GM18861 (cell line): ENCODE measurements around the gene CDKN2C.
A peak's percentile ranks its signal among the peaks of the same experiment; 100 is the strongest.
"Not testable (repeated sequence)": the region's sequence is repeated elsewhere in the genome, so short reads cannot be mapped to it uniquely, and the experiment has no call there.

Source experiments
- ATAC-seq: cut with Tn5 transposase; IDR thresholded peaks from one replicate; pipeline ENCODE4 v1.9.1; 2021; ENCODE audit not compliant: unreplicated experiment

The CDKN2C gene

DNA sequence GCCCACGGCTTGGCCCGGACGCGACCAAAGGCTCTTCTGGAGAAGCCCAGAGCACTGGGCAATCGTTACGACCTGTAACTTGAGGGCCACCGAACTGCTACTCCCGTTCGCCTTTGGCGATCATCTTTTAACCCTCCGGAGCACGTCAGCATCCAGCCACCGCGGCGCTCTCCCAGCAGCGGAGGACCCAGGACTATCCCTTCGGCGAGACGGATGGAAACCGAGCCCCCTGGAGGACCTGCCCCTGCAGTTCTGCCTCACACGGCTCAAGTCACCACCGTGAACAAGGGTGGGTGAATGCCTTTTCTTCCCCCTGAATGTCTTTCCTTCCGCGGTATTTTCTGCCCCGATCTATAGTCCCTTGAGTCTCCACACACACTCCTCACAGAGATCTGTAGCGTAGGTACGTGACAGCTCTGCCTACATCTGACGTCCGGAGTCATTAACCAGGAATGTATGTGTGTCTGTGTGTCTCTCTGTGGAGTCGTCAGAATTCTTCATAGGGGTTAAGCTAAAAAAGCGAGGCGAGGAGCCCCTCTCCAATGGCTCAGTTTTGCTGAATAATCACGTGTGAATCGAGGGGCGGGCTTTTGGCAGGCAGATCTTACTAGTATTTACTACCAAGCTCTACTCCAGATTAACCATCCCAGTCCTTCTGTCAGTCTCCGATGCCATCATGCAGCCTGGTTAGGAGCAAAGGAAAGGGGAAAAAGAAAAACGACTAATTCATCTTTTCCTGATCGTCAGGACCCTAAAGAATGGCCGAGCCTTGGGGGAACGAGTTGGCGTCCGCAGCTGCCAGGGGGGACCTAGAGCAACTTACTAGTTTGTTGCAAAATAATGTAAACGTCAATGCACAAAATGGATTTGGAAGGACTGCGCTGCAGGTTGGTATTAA, at the start of gene CDKN2C:
TSS of gene CDKN2C (plus strand) at position 635 of the 898 bp plus-strand sequence. CDS start at position 759, 124 bp downstream.
- ATAC-seq = peak; percentile 25

GRCh38 chr1:50920409-50920808, 49.6 kb upstream of the CDKN2C start:
- ATAC-seq = no peak

- no peak for ATAC-seq
Observed at GRCh38 chr1:50921029-50921428, 49.0 kb upstream of the CDKN2C start.

- ATAC-seq = no peak
Observed at GRCh38 chr1:50923564-50923963, 46.5 kb upstream of the CDKN2C start.

- ATAC-seq = no peak
Observed at GRCh38 chr1:50929376-50929958, 40.6 kb upstream of the CDKN2C start.

GRCh38 chr1:50930193-50930592, 39.9 kb upstream of the CDKN2C start:
- peak; percentile 89 for ATAC-seq

- no peak for ATAC-seq
Observed at GRCh38 chr1:50930965-50931737, 38.9 kb upstream of the CDKN2C start.

GRCh38 chr1:50932043-50932442, 38.0 kb upstream of the CDKN2C start:
- not testable (repeated sequence) for ATAC-seq

DNA sequence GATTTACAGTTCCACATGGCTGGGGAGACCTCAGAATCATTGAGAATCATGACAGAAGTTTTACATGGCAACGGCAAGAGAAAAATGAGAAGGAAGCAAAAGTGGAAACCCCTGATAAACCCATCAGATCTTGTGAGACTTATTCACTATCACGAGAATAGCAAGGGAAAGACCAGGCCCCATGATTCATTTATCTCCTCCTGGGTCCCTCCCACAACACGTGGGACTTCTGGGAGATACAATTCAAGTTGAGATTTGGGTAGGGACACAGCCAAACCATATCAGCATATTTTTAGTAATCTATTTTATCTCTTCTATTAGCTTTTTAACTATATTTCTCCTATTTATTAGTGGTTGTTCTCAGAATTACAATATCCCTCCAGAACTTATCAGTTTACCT, 36.3 kb upstream of the CDKN2C start:
- ATAC-seq = not testable (repeated sequence)

DNA sequence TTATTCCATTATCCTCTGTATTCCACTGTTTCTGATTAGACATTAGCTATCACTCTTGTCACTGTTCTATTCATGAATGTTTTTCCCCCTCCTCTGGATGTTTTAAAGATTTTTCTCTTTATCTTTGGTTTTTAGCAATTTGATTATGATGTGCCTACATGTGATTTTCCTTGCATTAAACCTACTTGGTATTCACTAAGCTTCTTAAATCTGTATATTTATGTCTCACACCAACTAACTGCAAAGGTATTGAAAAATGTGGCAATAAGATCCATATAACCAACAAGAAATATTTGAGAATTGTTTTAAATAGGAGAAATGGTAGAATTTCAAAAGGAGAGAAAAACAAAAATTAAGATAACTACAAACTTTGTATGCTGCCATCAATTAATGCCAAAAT, 35.2 kb upstream of the CDKN2C start:
- ATAC-seq = no peak

DNA sequence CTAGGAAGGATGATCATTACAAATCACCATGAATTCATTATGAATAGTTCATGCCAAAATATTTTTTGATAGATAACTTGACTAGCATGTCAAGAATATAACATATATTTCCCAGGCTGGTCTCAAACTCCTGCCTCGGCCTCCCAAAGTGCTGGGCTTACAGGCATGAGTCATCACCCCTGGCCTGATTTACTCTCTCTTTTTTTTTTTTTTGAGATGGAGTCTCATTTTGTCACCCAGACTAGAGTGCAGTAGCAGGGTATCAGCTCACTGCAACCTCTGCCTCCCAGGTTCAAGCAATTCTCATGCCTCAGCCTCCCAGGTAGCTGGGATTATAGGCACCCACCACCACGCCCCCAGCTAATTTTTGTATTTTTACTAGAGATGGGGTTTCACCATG, 34.8 kb upstream of the CDKN2C start:
- ATAC-seq = not testable (repeated sequence)

DNA sequence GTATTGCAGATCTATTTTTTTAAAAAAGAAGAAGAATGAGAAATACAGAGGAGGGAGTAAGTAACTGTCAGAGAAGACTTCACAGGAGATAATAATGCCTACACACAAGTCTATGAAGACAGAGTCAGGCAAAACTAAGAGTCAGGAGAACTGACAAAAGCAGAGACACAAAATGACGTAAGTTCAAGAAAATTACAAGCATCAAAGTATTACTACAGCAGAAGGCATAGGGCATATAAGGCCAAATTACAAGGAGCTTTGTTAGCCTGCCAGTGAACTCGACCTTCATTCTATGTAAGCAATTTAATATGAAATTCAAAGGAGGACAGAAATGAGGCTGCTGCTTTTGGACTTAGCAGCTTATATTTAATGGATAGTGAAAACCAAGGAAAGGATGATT, 33.7 kb upstream of the CDKN2C start:
- ATAC-seq = no peak

- no peak for ATAC-seq
Observed at GRCh38 chr1:50940291-50940690, 29.8 kb upstream of the CDKN2C start.

GRCh38 chr1:50942334-50942733, 27.7 kb upstream of the CDKN2C start:
- ATAC-seq = no peak

GRCh38 chr1:50949286-50949982, 20.6 kb upstream of the CDKN2C start:
- ATAC-seq = no peak

DNA sequence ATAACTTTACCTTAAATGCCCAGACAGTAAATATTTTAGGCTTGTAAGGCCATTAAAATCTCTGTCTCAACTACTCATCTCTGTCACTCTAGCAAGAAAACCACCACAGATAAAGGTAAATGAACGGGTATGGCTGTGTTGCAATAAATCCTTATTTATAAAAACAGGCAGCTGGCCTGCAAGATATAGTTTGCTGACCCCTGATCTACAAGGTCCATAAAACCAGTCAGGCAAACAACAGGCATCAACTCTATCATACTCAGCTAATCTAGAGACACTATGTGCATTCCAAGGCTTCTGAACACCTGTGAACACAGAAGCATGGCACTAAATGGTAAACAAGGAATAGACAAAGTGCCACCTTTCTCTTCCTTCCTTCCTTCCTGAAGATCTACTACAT, 19.6 kb upstream of the CDKN2C start:
- ATAC-seq = no peak

GRCh38 chr1:50952566-50952965, 17.5 kb upstream of the CDKN2C start:
- ATAC-seq = not testable (repeated sequence)

DNA sequence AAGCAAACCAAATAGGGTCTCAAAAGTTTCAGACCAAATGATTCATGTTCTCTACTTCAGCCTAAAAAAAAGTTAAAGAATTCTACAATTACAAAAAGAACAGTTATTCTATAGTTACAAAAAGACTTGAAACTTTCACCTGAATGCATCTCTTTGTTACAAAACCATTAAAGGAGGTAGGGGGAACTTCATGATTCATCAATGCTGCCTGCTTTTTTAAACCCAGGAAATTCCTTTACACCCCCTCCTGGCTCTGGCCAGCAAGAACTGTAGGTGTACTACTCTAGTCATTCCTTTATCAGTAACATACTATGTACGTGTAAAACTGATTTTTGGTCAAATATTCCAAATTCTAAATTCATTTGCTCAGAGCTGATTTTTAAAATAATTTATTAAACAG, 14.9 kb upstream of the CDKN2C start:
- ATAC-seq = no peak

DNA sequence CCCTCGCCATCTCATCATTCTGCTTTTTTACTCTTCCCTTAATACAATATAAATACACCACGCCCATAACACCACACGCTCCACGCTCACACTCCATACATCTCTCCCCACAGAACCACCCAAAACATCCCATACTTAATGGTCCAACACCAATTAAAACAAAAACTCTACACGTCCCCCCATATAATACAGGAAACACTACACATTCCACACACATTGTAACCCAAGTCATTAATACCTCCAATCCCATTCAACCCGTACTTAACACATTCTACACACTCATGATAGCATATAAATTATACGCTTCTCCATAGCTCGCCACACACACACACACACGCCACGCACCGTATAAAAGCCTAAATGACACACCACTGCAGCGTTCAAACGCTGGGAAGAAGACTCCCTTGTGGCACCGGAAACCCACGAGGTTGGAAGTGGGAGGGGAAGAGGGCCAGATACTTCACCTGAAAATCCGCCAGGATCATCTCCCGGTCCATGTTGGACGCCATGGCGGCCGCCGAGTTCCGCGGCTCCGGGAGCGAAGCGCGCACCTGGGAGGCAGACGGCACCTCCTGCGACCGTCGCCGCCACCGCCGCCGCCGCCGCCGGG, 10.6 kb upstream of the CDKN2C start:
- no peak for ATAC-seq
